Lung (tissue), 12 donors: Measurements from ENCODE around the gene ZNF2. TPM values are rescaled to one million over a fixed set of nuclear protein-coding genes. Genes with fewer than 3 reads are reported as not detected.

Experiments
- ATAC-seq: fragments of 200-7000 bp; cut with Tn5 transposase; one replicate; pipeline ENCODE4 v1.9.1; 2020; ENCODE audit warnings: moderate number of reproducible peaks; ENCODE audit not compliant: insufficient read depth, low FRiP score
- DNase-seq, 3 donors: peaks; one replicate each; pipeline ENCODE4 v3.0.0-alpha.2; 2013 to 2017
- H3K27ac ChIP-seq, 2 donors: one replicate each; pipeline ENCODE4 v1.5.1; 2013; ENCODE audit warnings: mild to moderate bottlenecking in 2 of 2, moderate library complexity in 2 of 2, control low read depth in 1 of 2, inconsistent platforms in 1 of 2, low read depth in 1 of 2, low read length in 1 of 2
- H3K27me3 ChIP-seq, 3 donors: one replicate each; pipeline ENCODE4 v1.5.1; 2013; ENCODE audit warnings: low read length in 2 of 3; ENCODE audit not compliant: control insufficient read depth in 3 of 3, insufficient read depth in 3 of 3
- H3K36me3 ChIP-seq, 4 donors: one replicate each; pipeline ENCODE4 v1.5.1; 2013; ENCODE audit warnings: low read length in 4 of 4, mild to moderate bottlenecking in 1 of 4, moderate library complexity in 1 of 4; ENCODE audit not compliant: control insufficient read depth in 4 of 4, insufficient read depth in 4 of 4
- H3K4me1 ChIP-seq, 5 donors: one replicate each; pipeline ENCODE4 v1.5.1; 2013; ENCODE audit warnings: low read length in 5 of 5, mild to moderate bottlenecking in 2 of 5, moderate library complexity in 1 of 5; ENCODE audit not compliant: control insufficient read depth in 5 of 5, insufficient read depth in 5 of 5
- H3K4me3 ChIP-seq: one replicate; pipeline ENCODE4 v1.5.1; 2013; ENCODE audit warnings: mild to moderate bottlenecking, control low read depth, moderate library complexity
- H3K9ac ChIP-seq, 2 donors: one replicate each; pipeline ENCODE4 v1.5.1; 2013; ENCODE audit warnings: low read length in 2 of 2, control low read depth in 1 of 2; ENCODE audit not compliant: insufficient read depth in 1 of 2
- H3K9me3 ChIP-seq, 4 donors: one replicate each; pipeline ENCODE4 v1.5.1; 2013; ENCODE audit warnings: low read length in 3 of 4, mild to moderate bottlenecking in 1 of 4, moderate library complexity in 1 of 4; ENCODE audit not compliant: control insufficient read depth in 4 of 4, insufficient read depth in 3 of 4
- WGBS, 2 donors: extraction: QIAGEN DNeasy Blood & Tissue Kit; methylation state at CpG; one replicate each; pipeline ENCODE4 v1.1.7; 2013; 5-methylcytosine and 5-hydroxymethylcytosine counted together
- polyA plus RNA-seq, 2 donors: library from polyadenylated mRNA; stranded (reverse); fragments of 200-250 nt; gene quantifications; one replicate each; pipeline ENCODE4 v1.2.1, GENCODE V29; 2013
- total RNA-seq, 2 donors: library from RNA; depleted of rRNA in 1 of 2; stranded (reverse); fragments of >200 nt in 1 of 2; gene quantifications; one replicate each; pipeline ENCODE4 v1.2.1, GENCODE V29; 2014 to 2021
- TF ChIP-seq, protein P1 (sequence below): IDR thresholded peaks from 2 replicates; pipeline ENCODE4 v1.5.1; 2012; ENCODE audit warnings: mild to moderate bottlenecking; ENCODE audit errors: control extremely low read depth, extremely low read depth
- donor health status: control.
- donor health status: control.
- donor health status: Bipolar disorder and iron deficiency.
- donor health status: healthy.
- donor health status: DM: yes; HTN: yes; CAD: no.

The ZNF2 gene
- total and polyA plus RNA-seq, 4 donors = 1.8 to 4.7 (median 3.1) TPM

DNA sequence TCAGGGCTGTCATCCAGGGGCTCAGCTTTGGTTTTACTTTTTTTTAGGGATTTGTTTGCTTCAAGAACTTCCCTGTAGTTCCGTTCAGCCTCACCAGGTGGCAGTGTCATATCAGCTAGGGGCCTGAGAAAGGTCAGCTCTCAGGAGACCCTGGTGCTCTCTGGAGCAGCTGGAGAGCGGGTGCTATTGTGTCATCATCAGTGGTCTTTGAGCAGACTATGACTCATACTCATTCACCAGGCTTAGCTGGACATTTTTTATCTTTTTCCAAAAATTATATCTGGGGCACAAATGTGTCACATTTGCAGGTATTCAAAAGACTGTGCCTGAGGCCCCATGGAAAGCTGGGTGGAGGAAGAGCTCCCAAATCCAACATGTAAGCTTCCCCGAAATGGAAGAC lies 66.1 kb downstream of the ZNF2 start:
- no peak for ATAC-seq
- Histone ChIP-seq H3K36me3 (no peaks in the 10 kb centered on the region), H3K9me3 (peaks cover 0 to 11% (median 4%) of the 10 kb centered on the region in 4 donors), H3K4me3 (no peak overlapping the region), H3K27me3 (no peaks in the 10 kb centered on the region), H3K9ac (no peak overlapping the region), H3K4me1 (peaks cover 0 to 2% (median 0%) of the 10 kb centered on the region in 5 donors), H3K27ac (no peak overlapping the region)
- 42 to 51% methylated on average over 3 of the region's 3 CpGs for WGBS, 2 donors
- DNase-seq = peak; percentile 39 to 54 (median 52)
- TF ChIP-seq, protein P1, sequence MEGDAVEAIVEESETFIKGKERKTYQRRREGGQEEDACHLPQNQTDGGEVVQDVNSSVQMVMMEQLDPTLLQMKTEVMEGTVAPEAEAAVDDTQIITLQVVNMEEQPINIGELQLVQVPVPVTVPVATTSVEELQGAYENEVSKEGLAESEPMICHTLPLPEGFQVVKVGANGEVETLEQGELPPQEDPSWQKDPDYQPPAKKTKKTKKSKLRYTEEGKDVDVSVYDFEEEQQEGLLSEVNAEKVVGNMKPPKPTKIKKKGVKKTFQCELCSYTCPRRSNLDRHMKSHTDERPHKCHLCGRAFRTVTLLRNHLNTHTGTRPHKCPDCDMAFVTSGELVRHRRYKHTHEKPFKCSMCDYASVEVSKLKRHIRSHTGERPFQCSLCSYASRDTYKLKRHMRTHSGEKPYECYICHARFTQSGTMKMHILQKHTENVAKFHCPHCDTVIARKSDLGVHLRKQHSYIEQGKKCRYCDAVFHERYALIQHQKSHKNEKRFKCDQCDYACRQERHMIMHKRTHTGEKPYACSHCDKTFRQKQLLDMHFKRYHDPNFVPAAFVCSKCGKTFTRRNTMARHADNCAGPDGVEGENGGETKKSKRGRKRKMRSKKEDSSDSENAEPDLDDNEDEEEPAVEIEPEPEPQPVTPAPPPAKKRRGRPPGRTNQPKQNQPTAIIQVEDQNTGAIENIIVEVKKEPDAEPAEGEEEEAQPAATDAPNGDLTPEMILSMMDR = peak; percentile 40

DNA sequence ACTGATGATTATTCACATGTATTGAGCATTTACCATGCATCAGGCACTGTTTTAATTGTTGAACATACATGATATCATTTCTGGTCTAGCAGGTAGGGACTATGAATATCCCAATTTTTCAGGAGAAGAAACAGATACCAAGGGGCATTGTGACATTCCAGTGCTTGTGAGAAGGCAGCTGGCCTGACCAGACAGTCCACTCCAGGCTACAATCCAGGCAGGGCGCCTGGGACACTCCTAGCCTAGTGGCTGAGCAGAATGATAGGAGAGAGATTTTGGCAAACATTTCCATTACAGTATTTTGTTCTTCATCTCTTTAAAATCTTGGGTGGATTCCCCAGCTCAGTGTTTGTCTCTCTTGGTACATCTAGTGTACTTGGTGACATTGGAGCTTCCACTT lies 66.6 kb downstream of the ZNF2 start:
- no peak overlapping the region for H3K27ac ChIP-seq
- peaks cover 0 to 2% (median 0%) of the 10 kb centered on the region in 5 donors for H3K4me1 ChIP-seq
- H3K9me3 ChIP-seq = peaks cover 0 to 11% (median 4%) of the 10 kb centered on the region in 4 donors
- TF ChIP-seq, protein P1 = no peak
- 81 to 87% methylated on average over 1 of the region's 1 CpG for WGBS, 2 donors
- no peak for ATAC-seq
- DNase-seq = no peak
- H3K9ac ChIP-seq = no peak overlapping the region
- no peaks in the 10 kb centered on the region for H3K36me3 ChIP-seq
- no peaks in the 10 kb centered on the region for H3K27me3 ChIP-seq
- H3K4me3 ChIP-seq = no peak overlapping the region

Other genes with a start within 250 kb of the ZNF2 start
- 10 to 100 TPM in 1 of 2 donors, 1 to 10 TPM in 1; 1.3 to 19.0 TPM for gene MAL, start 140.1 kb upstream of the ZNF2 start, total RNA-seq
- gene MAL, start 140.1 kb upstream of the ZNF2 start, polyA plus RNA-seq = 10 to 100 TPM in 1 of 2 donors, 1 to 10 TPM in 1; 8.7 to 12.3 TPM
- gene MRPS5, start 44.0 kb upstream of the ZNF2 start, total RNA-seq = 10 to 100 TPM; 45.8 to 74.5 TPM
- 10 to 100 TPM; 54.8 to 75.7 TPM for gene MRPS5, start 44.0 kb upstream of the ZNF2 start, polyA plus RNA-seq
- 10 to 100 TPM; 18.9 to 38.4 TPM for gene ZNF514, start 6.0 kb upstream of the ZNF2 start, total RNA-seq
- 1 to 10 TPM; 5.0 to 6.8 TPM for gene ZNF514, start 6.0 kb upstream of the ZNF2 start, polyA plus RNA-seq
- 1 to 10 TPM; 2.7 to 7.0 TPM for gene ZNF892, start 41.7 kb downstream of the ZNF2 start, total RNA-seq
- gene ZNF892, start 41.7 kb downstream of the ZNF2 start, polyA plus RNA-seq = under 1 TPM; 0.24 to 0.50 TPM
- gene PROM2, start 108.6 kb downstream of the ZNF2 start, total RNA-seq = 10 to 100 TPM in 1 of 2 donors, 1 to 10 TPM in 1; 5.5 to 11.5 TPM
- gene PROM2, start 108.6 kb downstream of the ZNF2 start, polyA plus RNA-seq = 1 to 10 TPM; 4.1 to 4.9 TPM
- 1 to 10 TPM; 1.8 to 2.4 TPM for gene KCNIP3, start 131.5 kb downstream of the ZNF2 start, total RNA-seq
- gene KCNIP3, start 131.5 kb downstream of the ZNF2 start, polyA plus RNA-seq = 1 to 10 TPM; 1.8 to 2.7 TPM
- gene FAHD2A, start 236.9 kb downstream of the ZNF2 start, total RNA-seq = 10 to 100 TPM; 20.8 to 38.3 TPM
- 10 to 100 TPM; 12.6 to 18.3 TPM for gene FAHD2A, start 236.9 kb downstream of the ZNF2 start, polyA plus RNA-seq